WTC11 (cell line): Measurements from ENCODE around the gene PMS2. TPM values are rescaled to one million over a fixed set of nuclear protein-coding genes. Genes with fewer than 3 reads are reported as not detected.

Source experiments
- ATAC-seq: fragments of 200-7000 bp; cut with Tn5 transposase; 2 replicates; pipeline ENCODE4 v1.10.0; 2021; ENCODE audit warnings: mild to moderate bottlenecking, moderate library complexity
- CTCF ChIA-PET: fragments of 300-600 bp; sonication (Branson Sonifier 250); formaldehyde crosslinking; loops from one replicate; lab custom pipeline; 2021; ENCODE audit warnings: antibody characterized with exemption; lab: Charles Lee
- POLR2A ChIA-PET: fragments of 350-600 bp; sonication (Branson Sonifier 250); formaldehyde crosslinking; loops from one replicate; lab custom pipeline; 2021; ENCODE audit warnings: antibody characterized with exemption; lab: Charles Lee
- DNase-seq: peaks from one replicate; pipeline ENCODE4 v3.0.0; 2021; ENCODE audit warnings: low spot score
- H3K27ac Mint-ChIP-seq: 2 replicates; pipeline ENCODE4 v1.8.0; 2021; ENCODE audit warnings: mixed read lengths
- H3K27me3 Mint-ChIP-seq: 2 replicates; pipeline ENCODE4 v1.8.0; 2021; ENCODE audit warnings: low read depth, mild to moderate bottlenecking, moderate library complexity, mixed read lengths
- H3K36me3 Mint-ChIP-seq: 2 replicates; pipeline ENCODE4 v1.8.0; 2021; ENCODE audit warnings: mixed read lengths
- H3K4me1 Mint-ChIP-seq: 2 replicates; pipeline ENCODE4 v1.8.0; 2022; ENCODE audit warnings: mixed read lengths
- H3K4me3 Mint-ChIP-seq: 2 replicates; pipeline ENCODE4 v1.8.0; 2021; ENCODE audit warnings: mild to moderate bottlenecking, moderate library complexity, mixed read lengths
- H3K9me3 Mint-ChIP-seq: 2 replicates; pipeline ENCODE4 v1.8.0; 2021; ENCODE audit warnings: mixed read lengths
- CREB1 ChIP-seq: sonication (generic); formaldehyde crosslinking; IDR thresholded peaks from 2 replicates; pipeline ENCODE4 v1.8.0; 2023; ENCODE audit warnings: mild to moderate bottlenecking, missing genetic modification reagents
- CREM ChIP-seq: sonication (generic); formaldehyde crosslinking; IDR thresholded peaks from 2 replicates; pipeline ENCODE4 v1.8.1; 2022; ENCODE audit warnings: mild to moderate bottlenecking, missing genetic modification reagents, moderate library complexity
- FOXP1 ChIP-seq: sonication (generic); formaldehyde crosslinking; IDR thresholded peaks from 2 replicates; pipeline ENCODE4 v1.8.0; 2022; ENCODE audit warnings: missing genetic modification reagents, mild to moderate bottlenecking, moderate library complexity, borderline replicate concordance
- GTF2I ChIP-seq: fragments of 250-450 bp; sonication (Bioruptor Pico); conservative IDR thresholded peaks from 2 replicates; pipeline ENCODE4 v1.4.0; 2021; ENCODE audit warnings: mild to moderate bottlenecking
- KAT7 ChIP-seq: sonication (generic); formaldehyde crosslinking; IDR thresholded peaks from 2 replicates; pipeline ENCODE4 v1.8.1; 2023; ENCODE audit warnings: missing genetic modification reagents, mild to moderate bottlenecking, borderline replicate concordance
- NR3C1 ChIP-seq: sonication (generic); formaldehyde crosslinking; conservative IDR thresholded peaks from 2 replicates; pipeline ENCODE4 v1.8.1; 2023; ENCODE audit warnings: low read depth, mild to moderate bottlenecking, missing genetic modification reagents
- PRRX2 ChIP-seq: fragments of 250-450 bp; sonication (Bioruptor Pico); IDR thresholded peaks from 2 replicates; pipeline ENCODE4 v1.8.0; 2021; ENCODE audit warnings: mild to moderate bottlenecking
- TCF7 ChIP-seq: sonication (generic); formaldehyde crosslinking; IDR thresholded peaks from 2 replicates; pipeline ENCODE4 v1.8.0; 2022; ENCODE audit warnings: mild to moderate bottlenecking, low read depth, missing genetic modification reagents, moderate library complexity
- TEAD1 ChIP-seq: sonication (generic); formaldehyde crosslinking; IDR thresholded peaks from 2 replicates; pipeline ENCODE4 v1.8.0; 2022; ENCODE audit warnings: mild to moderate bottlenecking, missing genetic modification reagents
- ZNF138 ChIP-seq: sonication (generic); formaldehyde crosslinking; conservative IDR thresholded peaks from 2 replicates; pipeline ENCODE4 v1.8.1; 2022; ENCODE audit warnings: mild to moderate bottlenecking, moderate library complexity, missing genetic modification reagents
- ZNF416 ChIP-seq: fragments of 250-450 bp; sonication (Bioruptor Pico); IDR thresholded peaks from 2 replicates; pipeline ENCODE4 v1.9.0; 2021; ENCODE audit warnings: mild to moderate bottlenecking, inconsistent platforms
- total RNA-seq: library from RNA; stranded (reverse); gene quantifications from 3 replicates; pipeline ENCODE4 v1.2.3, GENCODE V29; 2021
- TF ChIP-seq, protein P1 (sequence below): sonication (generic); formaldehyde crosslinking; IDR thresholded peaks from 2 replicates; pipeline ENCODE4 v1.8.1; 2023; ENCODE audit warnings: mild to moderate bottlenecking, missing genetic modification reagents
- TF ChIP-seq, protein P2 (sequence below): sonication (generic); formaldehyde crosslinking; IDR thresholded peaks from 2 replicates; pipeline ENCODE4 v1.8.1; 2023; ENCODE audit warnings: mild to moderate bottlenecking, missing genetic modification reagents, moderate library complexity
- TF ChIP-seq, protein P3 (sequence below): sonication (generic); formaldehyde crosslinking; IDR thresholded peaks from 2 replicates; pipeline ENCODE4 v1.8.0; 2022; ENCODE audit warnings: mild to moderate bottlenecking, missing genetic modification reagents
- TF ChIP-seq, protein P4 (sequence below): fragments of 250-450 bp; sonication (Bioruptor Pico); IDR thresholded peaks from 2 replicates; pipeline ENCODE4 v1.9.0; 2021; ENCODE audit warnings: mild to moderate bottlenecking, borderline replicate concordance
- TF ChIP-seq, protein P5 (sequence below): sonication (generic); formaldehyde crosslinking; IDR thresholded peaks from 2 replicates; pipeline ENCODE4 v1.8.0; 2023; ENCODE audit warnings: missing genetic modification reagents
- TF ChIP-seq, protein P6 (sequence below): sonication (generic); formaldehyde crosslinking; IDR thresholded peaks from 2 replicates; pipeline ENCODE4 v1.8.0; 2022; ENCODE audit warnings: mild to moderate bottlenecking, missing genetic modification reagents
- TF ChIP-seq, protein P7 (sequence below): sonication (generic); formaldehyde crosslinking; IDR thresholded peaks from 2 replicates; pipeline ENCODE4 v1.8.0; 2022; ENCODE audit warnings: missing genetic modification reagents

PMS2 gene
- total RNA-seq, 1 experiment from 2014 or later: 14.6 TPM

DNA sequence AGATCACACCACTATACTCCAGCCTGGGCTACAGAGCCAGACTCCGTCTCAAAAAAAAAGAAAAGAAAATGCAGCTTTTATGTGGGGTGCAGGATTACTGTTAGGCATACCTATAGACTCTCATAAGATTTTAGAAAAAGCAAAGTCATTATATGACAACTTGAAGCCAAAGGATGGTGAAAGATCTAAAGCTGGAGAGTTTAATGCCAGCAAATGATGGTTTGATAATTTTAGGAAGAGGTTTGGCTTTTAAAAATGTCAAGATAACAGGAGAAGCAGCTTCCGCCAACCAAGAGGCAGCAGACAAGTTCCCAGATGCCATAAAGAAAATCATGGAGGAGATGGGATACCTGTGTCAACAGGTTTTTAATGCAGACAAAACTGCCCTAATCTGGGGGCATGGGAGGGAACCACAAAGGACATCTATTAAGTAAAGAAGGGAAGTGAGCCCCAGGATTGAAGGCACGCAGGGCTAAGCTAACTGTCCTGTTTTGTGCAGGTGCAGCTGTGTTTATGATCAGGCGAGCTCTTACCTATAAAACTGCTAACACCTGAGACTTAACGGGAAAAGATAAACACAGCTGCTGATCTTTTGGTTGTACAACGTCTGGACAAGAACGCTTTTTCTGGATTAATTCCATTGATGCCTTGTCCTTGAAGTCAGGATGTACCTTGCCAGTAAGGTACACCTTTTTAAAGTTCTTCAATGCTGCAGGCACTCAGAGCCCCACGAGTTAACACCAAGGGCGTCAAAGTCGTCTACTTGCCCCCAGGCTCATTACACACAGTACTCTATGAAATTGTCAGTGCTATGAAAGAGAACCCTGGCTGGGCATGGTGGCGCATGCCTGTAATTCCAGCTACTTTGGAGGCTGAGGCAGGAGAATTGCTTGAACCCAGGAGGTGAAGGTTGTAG, 11.8 kb upstream of the PMS2 start:
- Mint-ChIP-seq H3K36me3 (peaks cover 93% of the 10 kb centered on the region), H3K27me3 (no peaks in the 10 kb centered on the region), H3K4me1 (no peaks in the 10 kb centered on the region), H3K27ac (peak overlapping the region; percentile 67; the same call in 1 of the 2 replicates), H3K9me3 (no peaks in the 10 kb centered on the region), H3K4me3 (no peak overlapping the region)
- ChIA-PET POLR2A (no interaction called here), CTCF (interaction anchor here (0.6 kb wide), 2 partner anchors 164 to 1229 kb away, joined by 3 to 5 read pairs; no protein-coding TSS in a partner anchor)
- TF ChIP-seq GTF2I (no peak), CREB1 (CRISPR knock-in tag) (no peak), ZNF416 (no peak), NR3C1 (CRISPR knock-in tag) (no peak), CREM (CRISPR knock-in tag) (no peak)
- TF ChIP-seq, protein P1, sequence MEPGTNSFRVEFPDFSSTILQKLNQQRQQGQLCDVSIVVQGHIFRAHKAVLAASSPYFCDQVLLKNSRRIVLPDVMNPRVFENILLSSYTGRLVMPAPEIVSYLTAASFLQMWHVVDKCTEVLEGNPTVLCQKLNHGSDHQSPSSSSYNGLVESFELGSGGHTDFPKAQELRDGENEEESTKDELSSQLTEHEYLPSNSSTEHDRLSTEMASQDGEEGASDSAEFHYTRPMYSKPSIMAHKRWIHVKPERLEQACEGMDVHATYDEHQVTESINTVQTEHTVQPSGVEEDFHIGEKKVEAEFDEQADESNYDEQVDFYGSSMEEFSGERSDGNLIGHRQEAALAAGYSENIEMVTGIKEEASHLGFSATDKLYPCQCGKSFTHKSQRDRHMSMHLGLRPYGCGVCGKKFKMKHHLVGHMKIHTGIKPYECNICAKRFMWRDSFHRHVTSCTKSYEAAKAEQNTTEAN (CRISPR knock-in tag): no peak
- TF ChIP-seq, protein P2, sequence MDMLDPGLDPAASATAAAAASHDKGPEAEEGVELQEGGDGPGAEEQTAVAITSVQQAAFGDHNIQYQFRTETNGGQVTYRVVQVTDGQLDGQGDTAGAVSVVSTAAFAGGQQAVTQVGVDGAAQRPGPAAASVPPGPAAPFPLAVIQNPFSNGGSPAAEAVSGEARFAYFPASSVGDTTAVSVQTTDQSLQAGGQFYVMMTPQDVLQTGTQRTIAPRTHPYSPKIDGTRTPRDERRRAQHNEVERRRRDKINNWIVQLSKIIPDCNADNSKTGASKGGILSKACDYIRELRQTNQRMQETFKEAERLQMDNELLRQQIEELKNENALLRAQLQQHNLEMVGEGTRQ (CRISPR knock-in tag): no peak
- TF ChIP-seq, protein P3, sequence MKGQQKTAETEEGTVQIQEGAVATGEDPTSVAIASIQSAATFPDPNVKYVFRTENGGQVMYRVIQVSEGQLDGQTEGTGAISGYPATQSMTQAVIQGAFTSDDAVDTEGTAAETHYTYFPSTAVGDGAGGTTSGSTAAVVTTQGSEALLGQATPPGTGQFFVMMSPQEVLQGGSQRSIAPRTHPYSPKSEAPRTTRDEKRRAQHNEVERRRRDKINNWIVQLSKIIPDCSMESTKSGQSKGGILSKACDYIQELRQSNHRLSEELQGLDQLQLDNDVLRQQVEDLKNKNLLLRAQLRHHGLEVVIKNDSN (CRISPR knock-in tag): no peak
- TF ChIP-seq, protein P4, sequence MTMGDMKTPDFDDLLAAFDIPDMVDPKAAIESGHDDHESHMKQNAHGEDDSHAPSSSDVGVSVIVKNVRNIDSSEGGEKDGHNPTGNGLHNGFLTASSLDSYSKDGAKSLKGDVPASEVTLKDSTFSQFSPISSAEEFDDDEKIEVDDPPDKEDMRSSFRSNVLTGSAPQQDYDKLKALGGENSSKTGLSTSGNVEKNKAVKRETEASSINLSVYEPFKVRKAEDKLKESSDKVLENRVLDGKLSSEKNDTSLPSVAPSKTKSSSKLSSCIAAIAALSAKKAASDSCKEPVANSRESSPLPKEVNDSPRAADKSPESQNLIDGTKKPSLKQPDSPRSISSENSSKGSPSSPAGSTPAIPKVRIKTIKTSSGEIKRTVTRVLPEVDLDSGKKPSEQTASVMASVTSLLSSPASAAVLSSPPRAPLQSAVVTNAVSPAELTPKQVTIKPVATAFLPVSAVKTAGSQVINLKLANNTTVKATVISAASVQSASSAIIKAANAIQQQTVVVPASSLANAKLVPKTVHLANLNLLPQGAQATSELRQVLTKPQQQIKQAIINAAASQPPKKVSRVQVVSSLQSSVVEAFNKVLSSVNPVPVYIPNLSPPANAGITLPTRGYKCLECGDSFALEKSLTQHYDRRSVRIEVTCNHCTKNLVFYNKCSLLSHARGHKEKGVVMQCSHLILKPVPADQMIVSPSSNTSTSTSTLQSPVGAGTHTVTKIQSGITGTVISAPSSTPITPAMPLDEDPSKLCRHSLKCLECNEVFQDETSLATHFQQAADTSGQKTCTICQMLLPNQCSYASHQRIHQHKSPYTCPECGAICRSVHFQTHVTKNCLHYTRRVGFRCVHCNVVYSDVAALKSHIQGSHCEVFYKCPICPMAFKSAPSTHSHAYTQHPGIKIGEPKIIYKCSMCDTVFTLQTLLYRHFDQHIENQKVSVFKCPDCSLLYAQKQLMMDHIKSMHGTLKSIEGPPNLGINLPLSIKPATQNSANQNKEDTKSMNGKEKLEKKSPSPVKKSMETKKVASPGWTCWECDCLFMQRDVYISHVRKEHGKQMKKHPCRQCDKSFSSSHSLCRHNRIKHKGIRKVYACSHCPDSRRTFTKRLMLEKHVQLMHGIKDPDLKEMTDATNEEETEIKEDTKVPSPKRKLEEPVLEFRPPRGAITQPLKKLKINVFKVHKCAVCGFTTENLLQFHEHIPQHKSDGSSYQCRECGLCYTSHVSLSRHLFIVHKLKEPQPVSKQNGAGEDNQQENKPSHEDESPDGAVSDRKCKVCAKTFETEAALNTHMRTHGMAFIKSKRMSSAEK (CRISPR knock-in tag): no peak
- no peak for DNase-seq
- no peak for ATAC-seq

DNA sequence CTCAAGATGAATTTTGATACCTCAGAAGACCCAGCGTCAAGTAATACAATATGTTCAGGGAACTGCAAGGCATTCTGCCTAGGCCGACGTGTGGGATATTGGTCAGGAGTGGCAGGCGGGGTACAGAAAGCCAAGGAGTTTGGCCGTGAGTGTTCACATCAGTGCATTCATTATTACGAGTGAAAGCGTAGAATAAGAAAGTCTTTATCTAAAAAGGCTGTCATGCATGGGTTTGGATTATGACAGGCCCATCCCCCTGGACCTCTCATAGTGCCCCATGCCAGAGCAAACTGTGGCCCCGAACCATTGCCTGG, 7.8 kb upstream of the PMS2 start:
- POLR2A ChIA-PET: no interaction called here
- DNase-seq (no peak), ATAC-seq (no peak)
- Mint-ChIP-seq H3K9me3 (no peaks in the 10 kb centered on the region), H3K36me3 (peaks cover 76% of the 10 kb centered on the region), H3K4me1 (no peaks in the 10 kb centered on the region), H3K27ac (no peak overlapping the region), H3K4me3 (no peak overlapping the region), H3K27me3 (no peaks in the 10 kb centered on the region)
- TF ChIP-seq TEAD1 (no peak), PRRX2 (no peak), ZNF138 (CRISPR knock-in tag) (no peak), FOXP1 (CRISPR knock-in tag) (no peak), KAT7 (CRISPR knock-in tag) (no peak), TCF7 (CRISPR knock-in tag) (no peak)
- TF ChIP-seq, protein P5, sequence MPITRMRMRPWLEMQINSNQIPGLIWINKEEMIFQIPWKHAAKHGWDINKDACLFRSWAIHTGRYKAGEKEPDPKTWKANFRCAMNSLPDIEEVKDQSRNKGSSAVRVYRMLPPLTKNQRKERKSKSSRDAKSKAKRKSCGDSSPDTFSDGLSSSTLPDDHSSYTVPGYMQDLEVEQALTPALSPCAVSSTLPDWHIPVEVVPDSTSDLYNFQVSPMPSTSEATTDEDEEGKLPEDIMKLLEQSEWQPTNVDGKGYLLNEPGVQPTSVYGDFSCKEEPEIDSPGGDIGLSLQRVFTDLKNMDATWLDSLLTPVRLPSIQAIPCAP (CRISPR knock-in tag): no peak
- TF ChIP-seq, protein P6, sequence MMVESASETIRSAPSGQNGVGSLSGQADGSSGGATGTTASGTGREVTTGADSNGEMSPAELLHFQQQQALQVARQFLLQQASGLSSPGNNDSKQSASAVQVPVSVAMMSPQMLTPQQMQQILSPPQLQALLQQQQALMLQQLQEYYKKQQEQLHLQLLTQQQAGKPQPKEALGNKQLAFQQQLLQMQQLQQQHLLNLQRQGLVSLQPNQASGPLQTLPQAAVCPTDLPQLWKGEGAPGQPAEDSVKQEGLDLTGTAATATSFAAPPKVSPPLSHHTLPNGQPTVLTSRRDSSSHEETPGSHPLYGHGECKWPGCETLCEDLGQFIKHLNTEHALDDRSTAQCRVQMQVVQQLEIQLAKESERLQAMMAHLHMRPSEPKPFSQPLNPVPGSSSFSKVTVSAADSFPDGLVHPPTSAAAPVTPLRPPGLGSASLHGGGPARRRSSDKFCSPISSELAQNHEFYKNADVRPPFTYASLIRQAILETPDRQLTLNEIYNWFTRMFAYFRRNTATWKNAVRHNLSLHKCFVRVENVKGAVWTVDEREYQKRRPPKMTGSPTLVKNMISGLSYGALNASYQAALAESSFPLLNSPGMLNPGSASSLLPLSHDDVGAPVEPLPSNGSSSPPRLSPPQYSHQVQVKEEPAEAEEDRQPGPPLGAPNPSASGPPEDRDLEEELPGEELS (CRISPR knock-in tag): no peak
- TF ChIP-seq, protein P7, sequence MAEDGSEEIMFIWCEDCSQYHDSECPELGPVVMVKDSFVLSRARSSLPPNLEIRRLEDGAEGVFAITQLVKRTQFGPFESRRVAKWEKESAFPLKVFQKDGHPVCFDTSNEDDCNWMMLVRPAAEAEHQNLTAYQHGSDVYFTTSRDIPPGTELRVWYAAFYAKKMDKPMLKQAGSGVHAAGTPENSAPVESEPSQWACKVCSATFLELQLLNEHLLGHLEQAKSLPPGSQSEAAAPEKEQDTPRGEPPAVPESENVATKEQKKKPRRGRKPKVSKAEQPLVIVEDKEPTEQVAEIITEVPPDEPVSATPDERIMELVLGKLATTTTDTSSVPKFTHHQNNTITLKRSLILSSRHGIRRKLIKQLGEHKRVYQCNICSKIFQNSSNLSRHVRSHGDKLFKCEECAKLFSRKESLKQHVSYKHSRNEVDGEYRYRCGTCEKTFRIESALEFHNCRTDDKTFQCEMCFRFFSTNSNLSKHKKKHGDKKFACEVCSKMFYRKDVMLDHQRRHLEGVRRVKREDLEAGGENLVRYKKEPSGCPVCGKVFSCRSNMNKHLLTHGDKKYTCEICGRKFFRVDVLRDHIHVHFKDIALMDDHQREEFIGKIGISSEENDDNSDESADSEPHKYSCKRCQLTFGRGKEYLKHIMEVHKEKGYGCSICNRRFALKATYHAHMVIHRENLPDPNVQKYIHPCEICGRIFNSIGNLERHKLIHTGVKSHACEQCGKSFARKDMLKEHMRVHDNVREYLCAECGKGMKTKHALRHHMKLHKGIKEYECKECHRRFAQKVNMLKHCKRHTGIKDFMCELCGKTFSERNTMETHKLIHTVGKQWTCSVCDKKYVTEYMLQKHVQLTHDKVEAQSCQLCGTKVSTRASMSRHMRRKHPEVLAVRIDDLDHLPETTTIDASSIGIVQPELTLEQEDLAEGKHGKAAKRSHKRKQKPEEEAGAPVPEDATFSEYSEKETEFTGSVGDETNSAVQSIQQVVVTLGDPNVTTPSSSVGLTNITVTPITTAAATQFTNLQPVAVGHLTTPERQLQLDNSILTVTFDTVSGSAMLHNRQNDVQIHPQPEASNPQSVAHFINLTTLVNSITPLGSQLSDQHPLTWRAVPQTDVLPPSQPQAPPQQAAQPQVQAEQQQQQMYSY (CRISPR knock-in tag): no peak
- CTCF ChIA-PET: interaction anchor here (0.6 kb wide), 1 partner anchor 826 kb away, joined by 3 read pairs; no protein-coding TSS in a partner anchor
